Keratinocyte (primary cell): ENCODE measurements around the gene FTO. TPM values are rescaled to one million over a fixed set of nuclear protein-coding genes. Genes with fewer than 3 reads are reported as not detected.
A peak's percentile ranks its signal among the peaks of the same experiment; 100 is the strongest.

Experiments used
- DNase-seq: peaks from one replicate; pipeline ENCODE4 v3.0.0-alpha.2; 2011; ENCODE audit warnings: low read depth, missing footprints, low spot score
- FAIRE-seq: peaks from 2 replicates; lab custom pipeline; 2011; peaks lifted over from hg19 to GRCh38; lab: Jason Lieb, UNC
- H2AFZ ChIP-seq: 2 replicates; pipeline ENCODE4 v1.6.0; 2012; ENCODE audit warnings: low read length, control low read depth, inconsistent platforms; ENCODE audit not compliant: control insufficient read depth
- H3K27ac ChIP-seq: 2 replicates; pipeline ENCODE4 v1.5.1; 2011; ENCODE audit warnings: low read length; ENCODE audit not compliant: control insufficient read depth, insufficient read depth
- H3K27me3 ChIP-seq: 3 replicates; pipeline ENCODE4 v1.6.0; 2011; ENCODE audit warnings: low read length; ENCODE audit not compliant: control insufficient read depth, insufficient read depth; ENCODE audit errors: extremely low read depth
- H3K36me3 ChIP-seq, 2 experiments: 2 replicates in 1 of 2; 3 replicates in 1 of 2; pipeline ENCODE4 v1.5.1; 2011; ENCODE audit warnings: low read length in 2 of 2, mild to moderate bottlenecking in 1 of 2; ENCODE audit not compliant: control insufficient read depth in 2 of 2, insufficient read depth in 2 of 2; ENCODE audit errors: extremely low read depth in 1 of 2
- H3K4me1 ChIP-seq: 3 replicates; pipeline ENCODE4 v1.5.1; 2011; ENCODE audit warnings: low read length; ENCODE audit not compliant: control insufficient read depth, insufficient read depth; ENCODE audit errors: extremely low read depth
- H3K4me2 ChIP-seq: 3 replicates; pipeline ENCODE4 v1.6.0; 2011; ENCODE audit warnings: low read depth, low read length; ENCODE audit not compliant: control insufficient read depth, insufficient read depth; ENCODE audit errors: extremely low read depth
- H3K4me3 ChIP-seq, 3 experiments: fragments of 200-600 bp in 1 of 3; sonication (generic) in 1 of 3; 2 replicates in 2 of 3; 3 replicates in 1 of 3; pipeline ENCODE4 v1.5.1; 2011 to 2016; ENCODE audit warnings: low read length in 3 of 3, mild to moderate bottlenecking in 3 of 3, control low read depth in 2 of 3, inconsistent platforms in 1 of 3, low read depth in 1 of 3, mixed read lengths in 1 of 3, mixed run types in 1 of 3, moderate library complexity in 1 of 3; ENCODE audit not compliant: control insufficient read depth in 2 of 3, insufficient read depth in 2 of 3; ENCODE audit errors: extremely low read depth in 1 of 3
- H3K79me2 ChIP-seq: 2 replicates; pipeline ENCODE4 v1.6.0; 2012; ENCODE audit warnings: low read length; ENCODE audit not compliant: control insufficient read depth, insufficient read depth
- H3K9ac ChIP-seq: 3 replicates; pipeline ENCODE4 v1.6.0; 2011; ENCODE audit warnings: low read length; ENCODE audit not compliant: control insufficient read depth, insufficient read depth; ENCODE audit errors: extremely low read depth
- H3K9me1 ChIP-seq: 3 replicates; pipeline ENCODE4 v1.6.0; 2011; ENCODE audit warnings: low read length; ENCODE audit not compliant: control insufficient read depth, insufficient read depth; ENCODE audit errors: extremely low read depth
- H3K9me3 ChIP-seq: 2 replicates; pipeline ENCODE4 v1.5.1; 2012; ENCODE audit warnings: low read depth, low read length; ENCODE audit not compliant: control insufficient read depth
- H4K20me1 ChIP-seq: 3 replicates; pipeline ENCODE4 v1.6.0; 2011; ENCODE audit warnings: low read length; ENCODE audit not compliant: control insufficient read depth, insufficient read depth; ENCODE audit errors: extremely low read depth
- CTCF ChIP-seq, 3 experiments: IDR thresholded peaks in 1 of 3; conservative IDR thresholded peaks in 1 of 3; optimal IDR thresholded peaks in 1 of 3; 2 replicates in 2 of 3; 3 replicates in 1 of 3; pipeline versions ENCODE3 to v1.5.1; 2011; ENCODE audit warnings: low read length in 3 of 3, mild to moderate bottlenecking in 3 of 3, moderate library complexity in 2 of 3, control low read depth in 1 of 3, inconsistent platforms in 1 of 3; ENCODE audit not compliant: insufficient read depth in 2 of 3; ENCODE audit errors: extremely low read depth in 1 of 3
- EZH2 ChIP-seq: IDR thresholded peaks from one replicate; pipeline ENCODE4 v1.6.1; 2012; ENCODE audit warnings: inconsistent platforms, mild to moderate bottlenecking, low read length, moderate library complexity
- dilution Hi-C: fragments of 300-500 bp; cut with MboI; formaldehyde crosslinking; loops from one replicate; pipeline ENCODE4 v1.7.0; 2020; ENCODE audit warnings: low sequenced_read_pairs; ENCODE audit not compliant: extremely low pct_ligation_motif_present
- polyA plus RNA-seq, 5 experiments: library from polyadenylated mRNA; depleted of rRNA in 3 of 5; stranded (reverse) in 3 of 5; stranded (forward) in 1 of 5; unstranded in 1 of 5; fragments of >200 nt; gene quantifications; 1 replicate in 1 of 5; 2 replicates in 3 of 5; 3 replicates in 1 of 5; pipeline versions ENCODE4 v1.2.1 to v1.2.3, GENCODE V29; 2011 to 2012; ENCODE audit warnings: missing spikeins in 2 of 5, low read depth in 1 of 5, low replicate concordance in 1 of 5

Gene FTO
- polyA plus RNA-seq, 1 donor (not counting 4 experiments of a cell fraction or from before 2014, with no cell fraction given): 56.4 TPM

- Histone ChIP-seq H3K36me3 (peaks cover 5% of the 10 kb centered on the region in 2 experiments), H3K79me2 (no peaks in the 10 kb centered on the region), H3K4me1 (peaks cover 9% of the 10 kb centered on the region), H4K20me1 (no peaks in the 10 kb centered on the region), H3K9ac (no peak overlapping the region), H2AFZ (no peak overlapping the region), H3K27me3 (no peaks in the 10 kb centered on the region), H3K4me2 (no peak overlapping the region), H3K27ac (peak overlapping the region; percentile 87), H3K4me3 (no peak overlapping the region), H3K9me1 (no peaks in the 10 kb centered on the region), H3K9me3 (no peaks in the 10 kb centered on the region)
- DNase-seq (no peak), FAIRE-seq (no peak)
- TF ChIP-seq EZH2 (no peak), CTCF (optimal IDR thresholded peaks at IDR 0.05 in 1 of 3, IDR thresholded peaks at IDR 0.05 in 1 of 3, conservative IDR thresholded peaks at IDR 0.05 in 1 of 3; ENCODE audit: extremely low read depth in 1 of 3, insufficient read depth in 2 of 3, low read length in 3 of 3) (peak in 1 of 3 experiments; percentile 35)
- dilution Hi-C loops: no loop called here
Measured at GRCh38 chr16:53882310-53882709, 178.4 kb downstream of the FTO start.

GRCh38 chr16:53884748-53885147, 180.8 kb downstream of the FTO start:
- DNase-seq (no peak), FAIRE-seq (no peak)
- H4K20me1 ChIP-seq: no peaks in the 10 kb centered on the region
- H3K4me3 ChIP-seq: no peak overlapping the region
- H3K4me1 ChIP-seq: peaks cover 9% of the 10 kb centered on the region
- TF ChIP-seq CTCF (optimal IDR thresholded peaks at IDR 0.05 in 1 of 3, IDR thresholded peaks at IDR 0.05 in 1 of 3, conservative IDR thresholded peaks at IDR 0.05 in 1 of 3; ENCODE audit: extremely low read depth in 1 of 3, insufficient read depth in 2 of 3, low read length in 3 of 3) (no peak), EZH2 (no peak)
- H3K27ac ChIP-seq: no peak overlapping the region
- H3K9me1 ChIP-seq: no peaks in the 10 kb centered on the region
- H2AFZ ChIP-seq: no peak overlapping the region
- no peaks in the 10 kb centered on the region for H3K27me3 ChIP-seq
- H3K9ac ChIP-seq: no peak overlapping the region
- dilution Hi-C loops: no loop called here
- H3K4me2 ChIP-seq: no peak overlapping the region
- H3K79me2 ChIP-seq: no peaks in the 10 kb centered on the region
- no peaks in the 10 kb centered on the region for H3K9me3 ChIP-seq
- H3K36me3 ChIP-seq: peaks cover 5 to 13% of the 10 kb centered on the region in 2 experiments
